ENCODE results near the gene SDF4. TPM values are rescaled to one million over a fixed set of nuclear protein-coding genes. Genes with fewer than 3 reads are reported as not detected.

SDF4 gene
- total and polyA plus RNA-seq, 2 of the 13 experiments (the other 11 are each of a cell fraction or from before 2014, with no cell fraction given) = 80.8 to 107 TPM

GRCh38 chr1:1230656-1231399 is 973 bp downstream of the SDF4 start (continued):
- TF ChIP-seq ZNF44 (CRISPR knock-in tag; IDR thresholded peaks at IDR 0.05) (0 out of 2 replicates have a peak, but pooled peaks have one; percentile 67), ELF4 (CRISPR knock-in tag; IDR thresholded peaks at IDR 0.05; ENCODE audit: borderline replicate concordance) (no peak), ZFYVE20 (CRISPR knock-in tag; IDR thresholded peaks at IDR 0.05; ENCODE audit: borderline replicate concordance, low read depth) (no peak), JUN (CRISPR knock-in tag; IDR thresholded peaks at IDR 0.05) (no peak), UBTF (CRISPR knock-in tag; IDR thresholded peaks at IDR 0.05) (no peak; the same call in 1 of the 2 replicates), SMAD3 (CRISPR knock-in tag; IDR thresholded peaks at IDR 0.05) (no peak), BRD4 (CRISPR knock-in tag; IDR thresholded peaks at IDR 0.05) (peak; percentile 23; the same call in 1 of the 2 replicates), AFF4 (CRISPR knock-in tag; IDR thresholded peaks at IDR 0.05) (no peak), ZNF788 (CRISPR knock-in tag; IDR thresholded peaks at IDR 0.05; ENCODE audit: borderline replicate concordance) (no peak), ZNF687 (CRISPR knock-in tag; IDR thresholded peaks at IDR 0.05) (no peak), FIP1L1 (IDR thresholded peaks at IDR 0.05; ENCODE audit: borderline replicate concordance, insufficient read depth, low read depth, low read length) (no peak), CBX2 (IDR thresholded peaks at IDR 0.05; ENCODE audit: low read depth, low read length) (no peak), CBX2 (CRISPR knock-in tag; IDR thresholded peaks at IDR 0.05; ENCODE audit: low read depth) (no peak), ZBTB43 (CRISPR knock-in tag; conservative IDR thresholded peaks at IDR 0.05) (peak; percentile 57; the same call in 1 of the 2 replicates), ZNF740 (CRISPR knock-in tag; IDR thresholded peaks at IDR 0.05) (0 out of 2 replicates have a peak, but pooled peaks have one; percentile 35), ZMYM4 (CRISPR knock-in tag; IDR thresholded peaks at IDR 0.05) (no peak)
